GM12878 (cell line): ENCODE results near the gene RNF220. TPM values are rescaled to one million over a fixed set of nuclear protein-coding genes. Genes with fewer than 3 reads are reported as not detected.

Source experiments
- ATAC-seq: fragments of 200-7000 bp; cut with Tn5 transposase; 3 replicates; pipeline ENCODE4 v1.9.1; 2020; ENCODE audit warnings: mild to moderate bottlenecking, moderate library complexity
- BruUV-seq: library from RNA; stranded (reverse); fragments of 400-500 nt; replicated peaks from 2 replicates; lab custom pipeline; 2021; lab: Mats Ljungman, UMichigan
- CTCF ChIA-PET: fragments of 300-600 bp; sonication (Branson Sonifier 250); formaldehyde crosslinking; extraction: SDS; loops from one replicate; lab custom pipeline; 2021; ENCODE audit warnings: inconsistent platforms; lab: Yijun Ruan, JAX
- POLR2A ChIA-PET: fragments of 350-600 bp; formaldehyde crosslinking; extraction: SDS; loops from one replicate; lab custom pipeline; 2021; ENCODE audit warnings: inconsistent platforms; lab: Charles Lee
- RAD21 ChIA-PET: fragments of 300-600 bp; sonication (Branson Sonifier 250); formaldehyde crosslinking; loops from one replicate; lab custom pipeline; 2023; ENCODE audit warnings: antibody characterized with exemption; ENCODE audit not compliant: unreplicated experiment; lab: Charles Lee
- SMC1A ChIA-PET: fragments of 300-600 bp; sonication (Branson Sonifier 250); formaldehyde crosslinking; loops from one replicate; lab custom pipeline; 2023; ENCODE audit not compliant: unreplicated experiment, uncharacterized antibody; lab: Charles Lee
- DNase-seq: peaks from one replicate; pipeline ENCODE4 v3.0.0-alpha.2; 2011; ENCODE audit warnings: low read depth, low spot score
- FAIRE-seq: peaks from 3 replicates; lab custom pipeline; 2011; peaks lifted over from hg19 to GRCh38; lab: Jason Lieb, UNC
- H2AFZ ChIP-seq: 2 replicates; pipeline ENCODE4 v1.6.0; 2011; ENCODE audit warnings: low read depth, low read length, control low read depth; ENCODE audit not compliant: control insufficient read depth
- H3K27ac ChIP-seq: 2 replicates; pipeline ENCODE4 v1.5.1; 2011; ENCODE audit warnings: control low read depth; ENCODE audit not compliant: control insufficient read depth, insufficient read depth
- H3K27me3 ChIP-seq, 2 experiments: replicated peaks in 1 of 2; 2 replicates each; pipeline versions ENCODE4 v1.6.0 to v1.6.1; 2011; ENCODE audit warnings: low read length in 1 of 2; ENCODE audit not compliant: control insufficient read depth in 2 of 2, insufficient read depth in 2 of 2
- H3K36me3 ChIP-seq, 2 experiments: 2 replicates each; pipeline ENCODE4 v1.5.1; 2011; ENCODE audit warnings: low read length in 1 of 2; ENCODE audit not compliant: control insufficient read depth in 2 of 2, insufficient read depth in 2 of 2
- H3K4me1 ChIP-seq: 2 replicates; pipeline ENCODE4 v1.6.1; 2011; ENCODE audit warnings: mild to moderate bottlenecking, low read length, moderate library complexity, mixed read lengths; ENCODE audit not compliant: control insufficient read depth, insufficient read depth
- H3K4me2 ChIP-seq: 2 replicates; pipeline ENCODE4 v1.6.0; 2011; ENCODE audit warnings: control low read depth; ENCODE audit not compliant: control insufficient read depth, insufficient read depth
- H3K4me3 ChIP-seq: fragments of 200-600 bp; sonication (generic); 2 replicates; pipeline ENCODE4 v1.5.1; 2016
- H3K79me2 ChIP-seq: 2 replicates; pipeline ENCODE4 v1.6.0; 2011; ENCODE audit warnings: low read length; ENCODE audit not compliant: control insufficient read depth, insufficient read depth
- H3K9ac ChIP-seq: 2 replicates; pipeline ENCODE4 v1.8.0; 2011; ENCODE audit warnings: low read length, control low read depth, mixed read lengths; ENCODE audit not compliant: control insufficient read depth, insufficient read depth
- H3K9me3 ChIP-seq: replicated peaks from 3 replicates; pipeline ENCODE4 v1.5.1; 2011; ENCODE audit warnings: mild to moderate bottlenecking, low read length; ENCODE audit not compliant: control insufficient read depth, insufficient read depth
- H4K20me1 ChIP-seq: 2 replicates; pipeline ENCODE4 v1.6.0; 2011; ENCODE audit not compliant: control insufficient read depth, insufficient read depth
- BMI1 ChIP-seq: fragments of 450-650 bp; IDR thresholded peaks from 2 replicates; pipeline ENCODE4 v1.6.1; 2016; ENCODE audit warnings: mild to moderate bottlenecking, moderate library complexity, borderline replicate concordance
- HDAC2 ChIP-seq: fragments of 200-600 bp; sonication (generic); IDR thresholded peaks from 2 replicates; pipeline ENCODE4 v1.6.1; 2017
- HDGF ChIP-seq: fragments of 450-650 bp; IDR thresholded peaks from 2 replicates; pipeline ENCODE4 v1.6.1; 2016; ENCODE audit warnings: antibody characterized with exemption
- SIN3A ChIP-seq: IDR thresholded peaks from 2 replicates; pipeline ENCODE4 v1.6.1; 2012; ENCODE audit warnings: low read depth, low read length, improper control_type of control experiment
- SMARCA5 ChIP-seq: fragments of 450-650 bp; IDR thresholded peaks from 2 replicates; pipeline ENCODE4 v1.6.1; 2017; ENCODE audit warnings: mild to moderate bottlenecking
- SREBF1 ChIP-seq: IDR thresholded peaks from 2 replicates; pipeline ENCODE4 v1.6.1; 2012; ENCODE audit warnings: mild to moderate bottlenecking, low read length
- USF2 ChIP-seq: IDR thresholded peaks from 2 replicates; pipeline ENCODE4 v1.6.1; 2011; ENCODE audit warnings: low read depth, low read length, improper control_type of control experiment, borderline replicate concordance
- ZBTB33 ChIP-seq: fragments of 450-650 bp; IDR thresholded peaks from 2 replicates; pipeline ENCODE4 v1.6.1; 2017; ENCODE audit warnings: mild to moderate bottlenecking
- ZNF24 ChIP-seq: fragments of 450-650 bp; IDR thresholded peaks from 2 replicates; pipeline ENCODE4 v1.6.1; 2017; ENCODE audit warnings: antibody characterized with exemption, mild to moderate bottlenecking
- ZNF592 ChIP-seq: fragments of 450-650 bp; IDR thresholded peaks from 2 replicates; pipeline ENCODE4 v1.6.1; 2017; ENCODE audit warnings: mild to moderate bottlenecking, moderate library complexity
- WGBS: methylation state at CpG from one replicate; pipeline ENCODE4 v1.1.6; 2016; ENCODE audit warnings: low lambda C conversion rate; ENCODE audit not compliant: insufficient replicate concordance, insufficient coverage; ENCODE audit errors: missing lambda C conversion rate; 5-methylcytosine and 5-hydroxymethylcytosine counted together
- in situ Hi-C: fragments of 300-500 bp; cut with MboI; formaldehyde crosslinking; loops from 9 replicates; pipeline ENCODE4 v1.14.3; 2018; ENCODE audit warnings: mixed read lengths
- intact Hi-C: fragments of 100-400 bp; cut with micrococcal nuclease; formaldehyde crosslinking; loops from one replicate; pipeline ENCODE4 v1.14.2; 2022; ENCODE audit not compliant: unreplicated experiment
- polyA plus RNA-seq, 11 experiments: library from polyadenylated mRNA; depleted of rRNA in 4 of 11; unstranded in 6 of 11; stranded (reverse) in 5 of 11; fragments of >200 nt; fragmentation: Nextera tagmentation in 4 of 11; fragmentation: Illumina TruSeq in 1 of 11; extraction: Ambion mirVana in 4 of 11; extraction: Trizol in 1 of 11; gene quantifications; 1 replicate in 1 of 11; 2 replicates in 10 of 11; pipeline versions ENCODE4 v1.2.1 to v1.2.3, GENCODE V29; 2011 to 2016; ENCODE audit warnings: inconsistent platforms in 2 of 11, missing spikeins in 2 of 11, low read depth in 1 of 11
- total RNA-seq, 4 experiments: library from RNA; depleted of rRNA in 3 of 4; stranded (reverse); fragments of >200 nt in 3 of 4; fragmentation: Illumina TruSeq in 1 of 4; extraction: Trizol in 1 of 4; gene quantifications; 2 replicates each; pipeline versions ENCODE4 v1.2.1 to v1.2.3, GENCODE V29; 2013 to 2021

The RNF220 gene
- total and polyA plus RNA-seq, 10 of the 15 experiments (the other 5 are each of a cell fraction or from before 2014, with no cell fraction given) = 4.6 to 84.1 (median 53.7) TPM

- CTCF ChIA-PET = no interaction called here
- no peak overlapping the region for H3K4me2 ChIP-seq
- no peak for ATAC-seq
- TF ChIP-seq USF2 (no peak), ZBTB33 (no peak)
- TF ChIP-seq, all 136 proteins: peak for 0
- Histone ChIP-seq H2AFZ (no peak overlapping the region), H3K27ac (no peak overlapping the region), H3K4me3 (no peak overlapping the region), H3K9ac (no peak overlapping the region), H4K20me1 (no peaks in the 10 kb centered on the region; the same call in 1 of the 2 replicates), H3K4me1 (no peaks in the 10 kb centered on the region), H3K36me3 (no peaks in the 10 kb centered on the region), H3K9me3 (no peaks in the 10 kb centered on the region), H3K27me3 (peaks cover 8 to 27% of the 10 kb centered on the region in 2 experiments), H3K79me2 (no peaks in the 10 kb centered on the region)
- no TSS peak for BruUV-seq
- in situ Hi-C loops (no loop called here), intact Hi-C loops (no loop called here)
- DNase-seq (no peak), FAIRE-seq (no peak)
- ChIA-PET POLR2A (no interaction called here), SMC1A (no interaction called here), RAD21 (no interaction called here)
- WGBS = 32% methylated on average over 8 of the region's 8 CpGs
Observed at GRCh38 chr1:44425341-44426082, 20.5 kb downstream of the RNF220 start.

GRCh38 chr1:44431861-44432260 is 26.8 kb downstream of the RNF220 start:
- ChIA-PET POLR2A (no interaction called here), RAD21 (no interaction called here), CTCF (interaction anchor here (0.6 kb wide), 2 partner anchors 12 to 410 kb away, joined by 3 read pairs; no protein-coding TSS in a partner anchor), SMC1A (no interaction called here)
- no peaks in the 10 kb centered on the region for H3K4me1 ChIP-seq
- H3K9ac ChIP-seq = no peak overlapping the region
- FAIRE-seq (no peak), DNase-seq (no peak), ATAC-seq (no peak)
- intact Hi-C loops (no loop called here), in situ Hi-C loops (no loop called here)
- H2AFZ ChIP-seq = no peak overlapping the region
- no peaks in the 10 kb centered on the region for H4K20me1 ChIP-seq
- H3K4me2 ChIP-seq = no peak overlapping the region
- 92% methylated on average over 2 of the region's 2 CpGs for WGBS
- H3K27ac ChIP-seq = no peak overlapping the region
- no peak overlapping the region for H3K4me3 ChIP-seq
- no peaks in the 10 kb centered on the region for H3K79me2 ChIP-seq
- H3K36me3 ChIP-seq = no peaks in the 10 kb centered on the region
- H3K9me3 ChIP-seq = no peaks in the 10 kb centered on the region
- peaks cover 3 to 8% of the 10 kb centered on the region in 2 experiments for H3K27me3 ChIP-seq
- BruUV-seq = no TSS peak
- TF ChIP-seq ZNF592 = no peak
- no peak for TF ChIP-seq SREBF1
- TF ChIP-seq BMI1 = no peak
- no peak for TF ChIP-seq ZNF24
- no peak for TF ChIP-seq SIN3A
- TF ChIP-seq SMARCA5 = no peak
- no peak for TF ChIP-seq HDGF
- TF ChIP-seq HDAC2 = no peak
